Measurements from ENCODE around the gene OR2K2.

OR2K2 gene

DNA sequence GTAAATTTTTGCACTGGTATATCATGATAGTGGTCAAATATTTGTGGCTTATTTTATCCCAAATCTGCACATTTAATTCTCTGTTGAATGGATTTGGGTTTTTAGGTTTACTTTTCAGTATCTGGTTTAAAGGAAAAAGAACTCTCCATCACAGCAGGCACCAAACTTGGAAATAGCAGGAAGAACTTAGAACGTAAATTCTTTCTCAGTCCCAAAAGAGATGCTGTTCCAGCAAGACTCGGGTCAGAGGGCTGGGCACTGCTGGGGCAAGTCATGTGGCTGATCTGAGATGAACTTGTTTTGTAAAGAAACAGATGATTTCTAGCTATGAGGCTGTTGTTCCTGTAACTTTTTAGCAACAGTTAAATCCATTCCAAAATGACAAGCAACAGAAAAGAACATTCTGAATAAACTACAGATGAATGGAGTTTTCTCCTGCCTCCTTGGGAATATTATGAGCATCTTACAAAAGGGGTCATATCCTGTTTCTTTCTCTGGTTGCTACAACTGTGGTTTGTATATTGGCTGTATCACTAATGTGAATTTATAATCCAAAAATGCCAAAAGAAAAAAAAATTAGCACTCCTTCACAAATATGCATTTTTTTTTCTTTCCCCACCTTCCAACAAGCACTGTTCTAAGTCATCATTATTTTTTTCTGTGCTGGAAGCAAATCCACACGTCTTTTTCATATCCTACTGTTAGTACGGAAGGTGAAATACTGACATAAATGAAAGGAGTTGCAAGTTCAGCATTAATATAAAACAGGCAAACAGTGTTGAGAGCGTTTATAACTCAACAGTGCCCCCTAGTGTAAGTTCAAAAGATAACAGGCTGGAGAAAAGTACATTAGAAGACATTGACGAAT lies 31.1 kb downstream of the OR2K2 start:
- in situ Hi-C loops (cut with HindIII; ENCODE audit: low sequenced_read_pairs): no loop called here
- peak; percentile 87 for DNase-seq (ENCODE audit: low read depth, low spot score)
- TF ChIP-seq, protein P1, sequence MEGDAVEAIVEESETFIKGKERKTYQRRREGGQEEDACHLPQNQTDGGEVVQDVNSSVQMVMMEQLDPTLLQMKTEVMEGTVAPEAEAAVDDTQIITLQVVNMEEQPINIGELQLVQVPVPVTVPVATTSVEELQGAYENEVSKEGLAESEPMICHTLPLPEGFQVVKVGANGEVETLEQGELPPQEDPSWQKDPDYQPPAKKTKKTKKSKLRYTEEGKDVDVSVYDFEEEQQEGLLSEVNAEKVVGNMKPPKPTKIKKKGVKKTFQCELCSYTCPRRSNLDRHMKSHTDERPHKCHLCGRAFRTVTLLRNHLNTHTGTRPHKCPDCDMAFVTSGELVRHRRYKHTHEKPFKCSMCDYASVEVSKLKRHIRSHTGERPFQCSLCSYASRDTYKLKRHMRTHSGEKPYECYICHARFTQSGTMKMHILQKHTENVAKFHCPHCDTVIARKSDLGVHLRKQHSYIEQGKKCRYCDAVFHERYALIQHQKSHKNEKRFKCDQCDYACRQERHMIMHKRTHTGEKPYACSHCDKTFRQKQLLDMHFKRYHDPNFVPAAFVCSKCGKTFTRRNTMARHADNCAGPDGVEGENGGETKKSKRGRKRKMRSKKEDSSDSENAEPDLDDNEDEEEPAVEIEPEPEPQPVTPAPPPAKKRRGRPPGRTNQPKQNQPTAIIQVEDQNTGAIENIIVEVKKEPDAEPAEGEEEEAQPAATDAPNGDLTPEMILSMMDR (IDR thresholded peaks at IDR 0.05; ENCODE audit: low read depth, low read length): peak; percentile 54
- no peak overlapping the region for H3K4me3 ChIP-seq (ENCODE audit: low read depth, low read length)

DNA sequence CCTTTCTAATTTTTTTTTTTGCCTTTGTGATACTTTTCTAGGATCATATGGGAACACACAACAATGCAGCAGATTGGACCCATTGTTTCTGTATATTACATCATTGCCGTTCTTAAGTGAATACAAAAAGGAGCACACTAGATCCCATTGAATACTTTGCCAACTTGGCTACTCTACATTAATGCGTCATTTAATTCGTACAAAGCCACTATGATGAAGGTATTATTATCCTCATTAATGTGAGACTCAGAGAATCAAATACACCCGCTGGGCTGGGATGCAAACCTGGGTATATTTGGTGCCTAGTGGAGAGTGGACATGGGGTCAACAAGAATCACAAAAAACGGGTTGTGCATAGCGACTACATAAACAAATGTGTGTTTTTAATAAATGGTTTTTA lies 31.9 kb downstream of the OR2K2 start:
- H3K4me3 ChIP-seq (ENCODE audit: low read depth, low read length): no peak overlapping the region
- no peak for DNase-seq (ENCODE audit: low read depth, low spot score)
- in situ Hi-C loops (cut with HindIII; ENCODE audit: low sequenced_read_pairs): no loop called here
- TF ChIP-seq, protein P1 (IDR thresholded peaks at IDR 0.05; ENCODE audit: low read depth, low read length): no peak

DNA sequence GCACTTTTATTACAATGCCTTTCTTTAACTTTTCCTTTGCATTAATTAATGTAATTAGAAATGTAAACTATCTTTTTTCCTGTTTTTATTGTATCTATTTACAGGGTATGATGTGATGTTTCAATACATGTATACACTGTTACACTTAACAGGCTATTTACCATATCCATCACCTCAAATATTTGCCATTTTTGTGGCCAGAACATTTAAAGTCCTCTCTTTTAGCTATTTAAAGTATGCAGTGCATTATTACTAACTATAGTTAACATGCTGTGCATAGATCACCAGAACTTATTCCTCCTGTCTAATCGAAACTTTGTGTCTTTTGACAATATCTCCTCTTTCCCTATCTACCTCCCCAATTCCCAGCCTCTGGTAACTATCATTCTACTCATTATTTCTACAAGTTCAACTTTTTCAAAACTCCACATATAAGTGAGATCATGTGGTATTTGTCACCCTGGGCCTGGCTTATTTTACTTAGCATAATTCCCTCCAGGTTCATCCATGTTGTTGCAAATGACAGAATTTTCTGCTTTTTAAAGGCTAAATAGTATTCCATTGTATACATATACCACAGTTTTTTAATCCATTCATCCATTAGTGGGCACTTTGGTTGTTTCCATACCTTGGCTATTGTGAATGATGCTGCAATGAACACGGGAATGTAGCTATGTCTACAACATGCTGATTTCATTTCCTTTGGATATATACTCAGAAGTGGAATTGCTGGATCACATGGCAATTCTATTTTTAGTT lies 32.8 kb downstream of the OR2K2 start:
- no peak overlapping the region for H3K4me3 ChIP-seq (ENCODE audit: low read depth, low read length)
- in situ Hi-C loops (cut with HindIII; ENCODE audit: low sequenced_read_pairs): no loop called here
- DNase-seq (ENCODE audit: low read depth, low spot score): peak; percentile 14
- TF ChIP-seq, protein P1 (IDR thresholded peaks at IDR 0.05; ENCODE audit: low read depth, low read length): no peak

DNA sequence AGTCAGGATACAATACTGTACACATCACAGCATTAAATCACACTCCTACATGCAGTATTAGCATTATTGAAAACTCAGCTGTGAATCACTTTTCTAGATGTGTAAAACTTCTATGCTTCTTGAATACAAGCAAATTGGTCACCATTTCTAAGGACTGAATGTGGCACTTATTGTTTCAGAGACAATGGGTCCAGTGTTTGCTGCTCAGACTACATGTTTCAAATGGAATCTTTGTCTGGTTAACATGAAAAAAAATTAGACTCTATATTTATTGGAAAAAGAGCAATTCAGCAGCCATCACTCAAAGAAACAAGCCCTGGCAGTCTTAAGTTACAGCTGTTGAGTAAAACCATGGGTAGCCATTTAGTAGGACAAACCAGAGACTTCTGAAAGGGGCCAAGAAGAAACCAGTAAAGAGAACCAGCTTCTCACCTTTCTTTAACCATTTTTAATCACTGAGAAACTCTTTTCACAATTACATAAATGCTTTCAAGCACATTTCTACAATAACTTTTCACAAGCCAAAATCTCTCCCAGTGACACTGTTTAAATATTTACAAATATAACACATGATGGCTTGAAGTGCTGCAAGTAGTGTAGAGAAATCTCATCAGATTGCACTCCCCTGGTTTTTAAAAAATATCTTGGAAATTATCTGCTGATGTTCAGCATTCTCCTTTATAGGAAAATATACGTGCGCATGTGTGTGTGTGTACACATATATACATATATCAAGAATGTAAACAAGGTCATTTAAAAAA lies 35.2 kb downstream of the OR2K2 start:
- H3K4me3 ChIP-seq (ENCODE audit: low read depth, low read length): no peak overlapping the region
- no peak for DNase-seq (ENCODE audit: low read depth, low spot score)
- in situ Hi-C loops (cut with HindIII; ENCODE audit: low sequenced_read_pairs): no loop called here
- TF ChIP-seq, protein P1 (IDR thresholded peaks at IDR 0.05; ENCODE audit: low read depth, low read length): no peak

DNA sequence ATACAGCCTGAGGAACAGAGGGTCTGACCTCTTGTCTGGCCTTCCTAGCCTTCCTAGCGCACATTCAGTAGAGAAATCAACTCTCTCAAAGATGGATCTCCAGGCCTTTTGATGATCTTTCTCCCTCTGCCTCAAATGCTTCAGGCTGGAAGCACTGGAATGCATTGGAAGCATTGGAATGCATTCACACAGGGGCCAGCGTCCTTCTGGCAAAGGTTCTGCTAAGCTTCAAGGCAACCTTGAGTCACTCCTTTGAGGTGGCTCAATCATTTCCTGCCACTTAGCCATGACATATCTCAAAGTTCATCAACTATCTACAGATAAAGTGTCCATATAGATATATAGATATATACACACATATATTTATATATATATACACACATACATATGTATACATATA lies 42.9 kb downstream of the OR2K2 start:
- no peak overlapping the region for H3K4me3 ChIP-seq (ENCODE audit: low read depth, low read length)
- in situ Hi-C loops (cut with HindIII; ENCODE audit: low sequenced_read_pairs): no loop called here
- TF ChIP-seq, protein P1 (IDR thresholded peaks at IDR 0.05; ENCODE audit: low read depth, low read length): no peak
- DNase-seq (ENCODE audit: low read depth, low spot score): peak; percentile 72

DNA sequence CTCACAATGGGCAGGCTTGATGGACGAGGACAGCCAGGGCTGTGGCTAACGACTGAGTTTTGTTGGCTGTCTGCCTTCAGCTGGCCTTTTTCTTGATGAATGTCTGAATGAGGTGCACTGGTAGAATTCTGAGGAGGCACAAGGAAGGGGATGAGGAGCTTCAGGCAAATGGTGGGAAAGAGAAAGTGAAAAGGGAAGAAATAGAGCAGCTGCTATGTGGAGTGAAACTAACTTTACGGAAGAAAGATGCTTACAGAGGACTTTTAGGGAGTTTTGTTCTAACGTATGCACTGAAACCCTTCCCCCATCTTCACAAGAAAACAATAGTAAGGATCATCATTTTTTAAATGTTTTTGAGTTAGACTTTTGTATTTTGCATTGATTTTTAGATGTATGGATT lies 45.3 kb downstream of the OR2K2 start:
- DNase-seq (ENCODE audit: low read depth, low spot score): no peak
- TF ChIP-seq, protein P1 (IDR thresholded peaks at IDR 0.05; ENCODE audit: low read depth, low read length): no peak
- H3K4me3 ChIP-seq (ENCODE audit: low read depth, low read length): no peak overlapping the region
- in situ Hi-C loops (cut with HindIII; ENCODE audit: low sequenced_read_pairs): no loop called here
